Coronary artery (tissue), 2 donors: ENCODE results near the gene S100A1.
A peak's percentile ranks its signal among the peaks of the same experiment; 100 is the strongest.
"Not testable (repeated sequence)": the region's sequence is repeated elsewhere in the genome, so short reads cannot be mapped to it uniquely, and the experiment has no call there.

ENCODE experiments used
- DNase-seq: peaks from one replicate; pipeline ENCODE4 v3.0.0-alpha.2; 2017; ENCODE audit warnings: low spot score
- H3K27ac ChIP-seq, 2 donors: fragments of 200-600 bp; sonication (generic); one replicate each; pipeline ENCODE4 v1.5.1; 2016 to 2019
- H3K4me3 ChIP-seq: fragments of 200-600 bp; sonication (generic); 2 replicates; pipeline ENCODE4 v1.5.1; 2016; ENCODE audit warnings: mild to moderate bottlenecking, moderate library complexity
- CTCF ChIP-seq: fragments of 200-600 bp; sonication (generic); IDR thresholded peaks from one replicate; pipeline ENCODE4 v1.5.1; 2019; ENCODE audit warnings: antibody characterized with exemption

The S100A1 gene

GRCh38 chr1:153638261-153638660 is 10.0 kb downstream of the S100A1 start:
- H3K27ac ChIP-seq = no peak overlapping the region

GRCh38 chr1:153639280-153639679 is 11.0 kb downstream of the S100A1 start:
- Histone ChIP-seq H3K27ac (no peak overlapping the region), H3K4me3 (no peak overlapping the region)
- no peak for DNase-seq
- TF ChIP-seq CTCF = no peak

More at GRCh38 chr1:153638261-153638660, 10.0 kb downstream of the S100A1 start:
- no peak for DNase-seq
- no peak overlapping the region for H3K4me3 ChIP-seq
- TF ChIP-seq CTCF = no peak

GRCh38 chr1:153640213-153640612 is 12.0 kb downstream of the S100A1 start:
- not testable (repeated sequence) for H3K27ac ChIP-seq, DNase-seq, H3K4me3 ChIP-seq

GRCh38 chr1:153640861-153641260 is 12.6 kb downstream of the S100A1 start:
- H3K4me3 ChIP-seq = no peak overlapping the region
- H3K27ac ChIP-seq = no peak overlapping the region
- no peak for TF ChIP-seq CTCF
- DNase-seq = no peak

GRCh38 chr1:153642161-153642560 is 13.9 kb downstream of the S100A1 start:
- Histone ChIP-seq H3K4me3 (no peak overlapping the region), H3K27ac (no peak overlapping the region)
- no peak for TF ChIP-seq CTCF
- no peak for DNase-seq

GRCh38 chr1:153643100-153643499 is 14.9 kb downstream of the S100A1 start:
- no peak for TF ChIP-seq CTCF
- no peak overlapping the region for H3K4me3 ChIP-seq
- DNase-seq = no peak
- no peak overlapping the region for H3K27ac ChIP-seq

GRCh38 chr1:153643816-153644215 is 15.6 kb downstream of the S100A1 start:
- TF ChIP-seq CTCF = no peak
- DNase-seq = no peak
- no peak overlapping the region for H3K4me3 ChIP-seq
- peak overlapping the region in 1 of 2 donors; percentile 8 for H3K27ac ChIP-seq
